SK-N-MC (cell line): ENCODE results near the gene PLA2G4B.

Source experiments
- EZH2 ChIP-seq: fragments of 200-600 bp; sonication (generic); IDR thresholded peaks from one replicate; pipeline ENCODE4 v1.6.1; 2017; ENCODE audit warnings: antibody characterized with exemption
- FOXP2 ChIP-seq: optimal IDR thresholded peaks from 2 replicates; pipeline ENCODE3; 2011; ENCODE audit warnings: mild to moderate bottlenecking, moderate library complexity; ENCODE audit not compliant: insufficient read depth; ENCODE audit errors: extremely low read length, control extremely low read depth

DNA sequence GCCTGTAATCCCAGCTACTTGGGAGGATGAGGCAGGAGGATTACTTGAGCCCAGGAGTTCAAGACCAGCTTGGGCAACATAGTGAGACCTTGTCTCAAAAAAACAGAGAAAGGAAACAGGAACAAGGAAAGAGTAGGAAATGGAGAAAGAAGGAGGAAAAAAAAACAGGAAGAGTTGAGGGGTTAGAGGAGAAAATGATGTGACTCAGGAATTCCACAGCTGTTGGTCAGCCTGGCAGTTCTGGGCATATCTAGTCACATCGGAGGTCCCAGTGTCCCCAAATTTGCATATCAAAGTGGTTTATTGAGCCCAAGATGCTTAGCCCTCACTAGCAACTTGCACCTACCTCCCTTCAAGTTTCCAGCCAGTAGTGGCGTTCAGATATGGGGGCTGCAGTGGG, 29.5 kb upstream of the PLA2G4B start:
- TF ChIP-seq EZH2 (no peak), FOXP2 (no peak)
